GM20000 (cell line): Measurements from ENCODE around the gene ZNF600.
"Not testable (repeated sequence)": the region's sequence is repeated elsewhere in the genome, so short reads cannot be mapped to it uniquely, and the experiment has no call there.

Experiments
- DNase-seq: peaks from one replicate; pipeline ENCODE4 v3.0.0; 2012; ENCODE audit warnings: low spot score
- CTCF ChIP-seq: IDR thresholded peaks from 2 replicates; pipeline ENCODE4 v1.5.1; 2012; ENCODE audit warnings: mild to moderate bottlenecking, control low read depth; ENCODE audit errors: extremely low read depth, missing control alignments

ZNF600 gene

GRCh38 chr19:52743091-52743490, 43.5 kb downstream of the ZNF600 start:
- DNase-seq = no peak
- TF ChIP-seq CTCF = no peak

GRCh38 chr19:52742516-52742915, 44.1 kb downstream of the ZNF600 start:
- TF ChIP-seq CTCF = no peak
- DNase-seq = no peak

DNA sequence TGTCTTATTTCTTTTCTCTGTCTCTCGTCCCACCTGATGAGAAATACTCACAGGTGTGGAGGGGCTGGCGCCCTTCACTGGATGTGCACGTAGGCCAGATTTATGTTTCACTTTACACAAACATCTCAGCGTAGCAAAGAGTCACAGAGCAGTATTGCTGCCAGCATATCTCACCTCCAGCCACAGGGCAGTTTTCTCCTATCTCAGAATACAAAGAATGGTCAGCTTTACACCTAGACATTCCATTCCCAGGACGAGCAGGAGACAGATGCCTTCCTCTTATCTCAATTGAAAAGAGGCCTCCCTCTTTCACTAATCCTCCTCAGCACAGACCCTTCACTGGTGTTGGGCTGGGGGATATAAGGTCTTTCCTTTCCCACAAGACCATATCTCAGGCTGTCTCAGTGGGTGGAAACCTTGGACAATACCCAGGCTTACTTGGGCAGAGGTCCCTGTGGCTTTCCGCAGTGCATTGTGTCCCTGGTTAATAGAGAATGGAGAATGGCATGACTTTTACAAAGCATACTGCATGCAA, 44.6 kb downstream of the ZNF600 start:
- no peak for DNase-seq

DNA sequence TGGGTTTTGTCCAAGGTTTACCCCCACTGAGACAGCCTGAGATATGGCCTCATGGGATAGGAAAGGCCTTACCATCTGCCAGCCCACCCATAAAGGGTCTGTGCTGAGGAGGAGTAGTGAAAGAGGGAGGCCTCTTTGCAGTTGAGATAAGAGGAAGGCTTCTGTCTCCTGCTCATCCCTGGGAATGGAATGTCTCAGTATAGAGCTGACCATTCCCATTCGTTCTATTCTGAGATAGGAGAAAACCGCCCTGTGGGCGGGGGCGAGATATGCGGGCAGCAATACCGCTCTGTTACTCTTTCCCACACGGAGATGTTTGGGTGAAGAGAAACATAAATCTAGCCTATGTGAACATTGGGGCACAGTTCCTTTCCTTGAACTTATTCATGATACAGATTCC, 45.2 kb downstream of the ZNF600 start:
- not testable (repeated sequence) for DNase-seq

More for the DNA sequence above, 44.6 kb downstream of the ZNF600 start:
- TF ChIP-seq CTCF = no peak

GRCh38 chr19:52739576-52739975, 47.0 kb downstream of the ZNF600 start:
- DNase-seq = no peak
- TF ChIP-seq CTCF = no peak

DNA sequence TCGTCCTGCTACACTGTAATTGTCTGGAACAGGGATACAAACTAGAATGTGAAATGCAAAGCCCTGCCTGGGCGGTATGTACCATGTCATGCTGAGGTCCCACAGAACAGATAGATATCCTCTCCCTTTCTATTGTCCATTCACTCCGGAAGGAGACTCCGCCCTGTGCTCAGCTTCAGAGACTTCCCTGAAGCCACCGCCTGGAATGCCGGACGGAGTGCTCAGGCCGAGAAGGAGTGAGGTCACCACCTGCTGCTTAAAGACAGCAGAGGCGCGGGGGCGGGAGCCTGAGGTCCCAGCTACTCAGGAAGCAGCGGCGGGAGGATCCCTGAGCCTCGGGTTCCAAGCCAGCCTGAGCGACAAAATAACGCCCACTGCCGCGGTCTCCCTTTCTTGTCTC, 50.9 kb downstream of the ZNF600 start:
- no peak for TF ChIP-seq CTCF
- DNase-seq = no peak

GRCh38 chr19:52734893-52735661, 51.5 kb downstream of the ZNF600 start, which contains the start of gene ZNF611:
ZNF611 (minus strand) TSS chr19:52735044; CDS start chr19:52715894, 19,150 bp downstream.
- DNase-seq = peak; percentile 94
- no peak for TF ChIP-seq CTCF
